WTC11 (cell line): ENCODE results near the gene BPGM. TPM values are rescaled to one million over a fixed set of nuclear protein-coding genes. Genes with fewer than 3 reads are reported as not detected.

Source experiments
- ATAC-seq: fragments of 200-7000 bp; cut with Tn5 transposase; 2 replicates; pipeline ENCODE4 v1.10.0; 2021; ENCODE audit warnings: mild to moderate bottlenecking, moderate library complexity
- CTCF ChIA-PET: fragments of 300-600 bp; sonication (Branson Sonifier 250); formaldehyde crosslinking; loops from one replicate; lab custom pipeline; 2021; ENCODE audit warnings: antibody characterized with exemption; lab: Charles Lee
- POLR2A ChIA-PET: fragments of 350-600 bp; sonication (Branson Sonifier 250); formaldehyde crosslinking; loops from one replicate; lab custom pipeline; 2021; ENCODE audit warnings: antibody characterized with exemption; lab: Charles Lee
- DNase-seq: peaks from one replicate; pipeline ENCODE4 v3.0.0; 2021; ENCODE audit warnings: low spot score
- H3K27ac Mint-ChIP-seq: 2 replicates; pipeline ENCODE4 v1.8.0; 2021; ENCODE audit warnings: mixed read lengths
- H3K27me3 Mint-ChIP-seq: 2 replicates; pipeline ENCODE4 v1.8.0; 2021; ENCODE audit warnings: low read depth, mild to moderate bottlenecking, moderate library complexity, mixed read lengths
- H3K36me3 Mint-ChIP-seq: 2 replicates; pipeline ENCODE4 v1.8.0; 2021; ENCODE audit warnings: mixed read lengths
- H3K4me1 Mint-ChIP-seq: 2 replicates; pipeline ENCODE4 v1.8.0; 2022; ENCODE audit warnings: mixed read lengths
- H3K4me3 Mint-ChIP-seq: 2 replicates; pipeline ENCODE4 v1.8.0; 2021; ENCODE audit warnings: mild to moderate bottlenecking, moderate library complexity, mixed read lengths
- H3K9me3 Mint-ChIP-seq: 2 replicates; pipeline ENCODE4 v1.8.0; 2021; ENCODE audit warnings: mixed read lengths
- AR ChIP-seq: fragments of 250-450 bp; sonication (Bioruptor Pico); IDR thresholded peaks from 2 replicates; pipeline ENCODE4 v1.9.0; 2021; ENCODE audit warnings: mild to moderate bottlenecking
- CREB1 ChIP-seq: sonication (generic); formaldehyde crosslinking; IDR thresholded peaks from 2 replicates; pipeline ENCODE4 v1.8.0; 2023; ENCODE audit warnings: mild to moderate bottlenecking, missing genetic modification reagents
- ETV6 ChIP-seq: sonication (generic); formaldehyde crosslinking; IDR thresholded peaks from 2 replicates; pipeline ENCODE4 v1.8.1; 2022; ENCODE audit warnings: mild to moderate bottlenecking, missing genetic modification reagents
- FOXP4 ChIP-seq: sonication (generic); formaldehyde crosslinking; IDR thresholded peaks from 2 replicates; pipeline ENCODE4 v1.8.0; 2022; ENCODE audit warnings: mild to moderate bottlenecking, missing genetic modification reagents
- GTF2I ChIP-seq: fragments of 250-450 bp; sonication (Bioruptor Pico); conservative IDR thresholded peaks from 2 replicates; pipeline ENCODE4 v1.4.0; 2021; ENCODE audit warnings: mild to moderate bottlenecking
- MAX ChIP-seq: sonication (generic); formaldehyde crosslinking; IDR thresholded peaks from 2 replicates; pipeline ENCODE4 v1.8.0; 2022; ENCODE audit warnings: mild to moderate bottlenecking, missing genetic modification reagents
- MYBL2 ChIP-seq: sonication (generic); formaldehyde crosslinking; IDR thresholded peaks from 2 replicates; pipeline ENCODE4 v1.8.1; 2023; ENCODE audit warnings: mild to moderate bottlenecking, moderate library complexity, missing genetic modification reagents
- NR3C1 ChIP-seq: sonication (generic); formaldehyde crosslinking; conservative IDR thresholded peaks from 2 replicates; pipeline ENCODE4 v1.8.1; 2023; ENCODE audit warnings: low read depth, mild to moderate bottlenecking, missing genetic modification reagents
- USF1 ChIP-seq: sonication (generic); formaldehyde crosslinking; IDR thresholded peaks from 2 replicates; pipeline ENCODE4 v1.8.0; 2022; ENCODE audit warnings: mild to moderate bottlenecking, missing genetic modification reagents
- ZNF138 ChIP-seq: sonication (generic); formaldehyde crosslinking; conservative IDR thresholded peaks from 2 replicates; pipeline ENCODE4 v1.8.1; 2022; ENCODE audit warnings: mild to moderate bottlenecking, moderate library complexity, missing genetic modification reagents
- ZNF232 ChIP-seq: sonication (generic); formaldehyde crosslinking; IDR thresholded peaks from 2 replicates; pipeline ENCODE4 v1.8.0; 2022; ENCODE audit warnings: mild to moderate bottlenecking, missing genetic modification reagents
- ZNF263 ChIP-seq: sonication (generic); formaldehyde crosslinking; IDR thresholded peaks from 2 replicates; pipeline ENCODE4 v1.8.1; 2022; ENCODE audit warnings: low read depth, mild to moderate bottlenecking, moderate library complexity, missing genetic modification reagents
- ZNF396 ChIP-seq: fragments of 250-450 bp; sonication (Bioruptor Pico); IDR thresholded peaks from 2 replicates; pipeline ENCODE4 v1.8.0; 2021; ENCODE audit warnings: mild to moderate bottlenecking, moderate library complexity, borderline replicate concordance
- ZNF671 ChIP-seq: fragments of 250-450 bp; sonication (Bioruptor Pico); IDR thresholded peaks from 2 replicates; pipeline ENCODE4 v1.8.0; 2021; ENCODE audit warnings: mild to moderate bottlenecking
- ZSCAN18 ChIP-seq: fragments of 250-450 bp; sonication (Bioruptor Pico); IDR thresholded peaks from 2 replicates; pipeline ENCODE4 v2.1.2; 2022; ENCODE audit warnings: mild to moderate bottlenecking, moderate library complexity
- total RNA-seq: library from RNA; stranded (reverse); gene quantifications from 3 replicates; pipeline ENCODE4 v1.2.3, GENCODE V29; 2021

Gene BPGM
- total RNA-seq, 1 experiment from 2014 or later, result 14.6 TPM

- TF ChIP-seq ETV6, result no peak
These were observed 73.7 kb downstream of the BPGM start (continued) for GRCh38 chr7:134720091-134720935.

- ChIA-PET CTCF (interaction anchor here (0.8 to 3.8 kb wide), 4 partner anchors 19 to 265 kb away, joined by 3 to 27 read pairs (median 4); partner anchors contain the start of gene AGBL3), POLR2A (no interaction called here)
- Mint-ChIP-seq H3K36me3 (no peaks in the 10 kb centered on the region), H3K27me3 (no peaks in the 10 kb centered on the region), H3K27ac (no peak overlapping the region), H3K4me3 (no peak overlapping the region)
- DNase-seq, result no peak
- TF ChIP-seq FOXP4 (CRISPR knock-in tag) (no peak), MYBL2 (CRISPR knock-in tag) (no peak), AR (CRISPR knock-in tag) (no peak)
- TF ChIP-seq, all 79 proteins: peak for 0
- H3K4me1 Mint-ChIP-seq, result no peaks in the 10 kb centered on the region
- no peaks in the 10 kb centered on the region for H3K9me3 Mint-ChIP-seq
- ATAC-seq, result no peak
These were observed 74.5 kb downstream of the BPGM start for GRCh38 chr7:134721171-134721570.

- no peaks in the 10 kb centered on the region for H3K4me1 Mint-ChIP-seq
- DNase-seq (no peak), ATAC-seq (no peak)
- no peaks in the 10 kb centered on the region for H3K36me3 Mint-ChIP-seq
- ChIA-PET POLR2A (no interaction called here), CTCF (interaction anchor here (0.9 to 3.8 kb wide), 3 partner anchors 21 to 28 kb away, joined by 3 to 27 read pairs (median 3); no protein-coding TSS in a partner anchor)
- no peak overlapping the region for H3K4me3 Mint-ChIP-seq
- no peaks in the 10 kb centered on the region for H3K9me3 Mint-ChIP-seq
- H3K27ac Mint-ChIP-seq, result no peak overlapping the region
- no peaks in the 10 kb centered on the region for H3K27me3 Mint-ChIP-seq
- no peak for TF ChIP-seq ZNF263 (CRISPR knock-in tag)
- no peak for TF ChIP-seq CREB1 (CRISPR knock-in tag)
- TF ChIP-seq ZNF232, result no peak
- no peak for TF ChIP-seq ZNF138 (CRISPR knock-in tag)
- no peak for TF ChIP-seq ZNF396 (CRISPR knock-in tag)
- no peak for TF ChIP-seq NR3C1 (CRISPR knock-in tag)
- no peak for TF ChIP-seq GTF2I
- no peak for TF ChIP-seq ZSCAN18
- TF ChIP-seq MAX (CRISPR knock-in tag), result no peak
- no peak for TF ChIP-seq ZNF671 (CRISPR knock-in tag)
- TF ChIP-seq USF1 (CRISPR knock-in tag), result no peak
- no peak for TF ChIP-seq FOXP4 (CRISPR knock-in tag)
These were observed 76.2 kb downstream of the BPGM start for GRCh38 chr7:134722786-134723322.
